ENCODE measurements around the gene DGKQ.

The DGKQ gene

DNA sequence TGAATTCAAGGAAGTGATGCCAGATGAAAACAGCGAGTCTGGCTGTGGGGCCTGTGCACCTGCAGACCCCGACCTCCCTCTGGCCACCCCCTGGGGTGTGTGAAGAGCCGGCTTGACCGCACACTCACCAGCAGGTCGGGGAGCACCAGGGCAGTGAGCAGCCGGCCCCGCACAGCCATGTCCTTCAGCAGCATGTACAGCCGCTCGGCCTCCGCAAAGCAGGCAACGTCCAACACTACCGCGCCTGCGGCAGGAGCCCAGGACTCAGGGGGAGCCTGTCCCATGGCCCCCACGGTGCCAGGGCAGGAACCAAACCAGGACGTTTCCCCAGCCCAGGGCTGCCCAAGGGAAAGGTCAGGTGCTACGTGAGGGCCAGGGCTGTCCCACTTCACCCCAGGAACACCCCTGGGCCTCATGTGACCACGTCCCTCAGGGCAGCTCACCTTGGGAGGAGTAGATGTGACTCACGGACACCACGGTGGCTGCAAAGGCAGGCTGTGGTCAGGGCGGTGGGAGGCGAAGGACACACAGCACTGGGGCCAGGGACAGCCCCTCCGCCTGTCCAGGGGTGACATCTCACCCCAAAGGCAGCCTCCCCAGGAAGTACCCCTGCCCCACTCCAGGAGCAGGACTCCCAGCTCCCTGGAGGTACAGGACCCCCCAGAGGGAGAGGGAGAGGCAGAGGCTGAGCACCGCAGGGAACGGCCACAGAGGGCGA, 8.2 kb downstream of the DGKQ start:
- TF ChIP-seq EZH2phosphoT487 (conservative IDR thresholded peaks at IDR 0.05; ENCODE audit: low read length): no peak
- TF ChIP-seq, protein P1, sequence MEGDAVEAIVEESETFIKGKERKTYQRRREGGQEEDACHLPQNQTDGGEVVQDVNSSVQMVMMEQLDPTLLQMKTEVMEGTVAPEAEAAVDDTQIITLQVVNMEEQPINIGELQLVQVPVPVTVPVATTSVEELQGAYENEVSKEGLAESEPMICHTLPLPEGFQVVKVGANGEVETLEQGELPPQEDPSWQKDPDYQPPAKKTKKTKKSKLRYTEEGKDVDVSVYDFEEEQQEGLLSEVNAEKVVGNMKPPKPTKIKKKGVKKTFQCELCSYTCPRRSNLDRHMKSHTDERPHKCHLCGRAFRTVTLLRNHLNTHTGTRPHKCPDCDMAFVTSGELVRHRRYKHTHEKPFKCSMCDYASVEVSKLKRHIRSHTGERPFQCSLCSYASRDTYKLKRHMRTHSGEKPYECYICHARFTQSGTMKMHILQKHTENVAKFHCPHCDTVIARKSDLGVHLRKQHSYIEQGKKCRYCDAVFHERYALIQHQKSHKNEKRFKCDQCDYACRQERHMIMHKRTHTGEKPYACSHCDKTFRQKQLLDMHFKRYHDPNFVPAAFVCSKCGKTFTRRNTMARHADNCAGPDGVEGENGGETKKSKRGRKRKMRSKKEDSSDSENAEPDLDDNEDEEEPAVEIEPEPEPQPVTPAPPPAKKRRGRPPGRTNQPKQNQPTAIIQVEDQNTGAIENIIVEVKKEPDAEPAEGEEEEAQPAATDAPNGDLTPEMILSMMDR (IDR thresholded peaks at IDR 0.05; ENCODE audit: insufficient read depth, low read length, poor library complexity, severe bottlenecking): no peak
- H3K4me3 ChIP-seq (ENCODE audit: insufficient read depth, low read length, poor library complexity, severe bottlenecking): no peak overlapping the region
- no peaks in the 10 kb centered on the region for H3K27me3 ChIP-seq (ENCODE audit: low read length)
- no peak overlapping the region for H3K9ac ChIP-seq (ENCODE audit: low read length)
- no peaks in the 10 kb centered on the region for H3K36me3 ChIP-seq (ENCODE audit: low read length)
- no peaks in the 10 kb centered on the region for H3K9me3 ChIP-seq (ENCODE audit: insufficient read depth, low read length)
- H3K9me2 ChIP-seq (replicated peaks; ENCODE audit: insufficient read depth, low read length): no peaks in the 10 kb centered on the region
- H3K27ac ChIP-seq (ENCODE audit: low read depth, low read length): no peak overlapping the region
- no peaks in the 10 kb centered on the region for H4K20me1 ChIP-seq (ENCODE audit: low read depth, low read length)
- H2AFZ ChIP-seq (ENCODE audit: low read depth, low read length, severe bottlenecking): no peak overlapping the region
- no peaks in the 10 kb centered on the region for H3F3A ChIP-seq (ENCODE audit: insufficient read depth)
- H3K4me2 ChIP-seq (ENCODE audit: low read depth, low read length, poor library complexity, severe bottlenecking): no peak overlapping the region
- no peaks in the 10 kb centered on the region for H3K79me2 ChIP-seq (ENCODE audit: insufficient read depth, low read length)

DNA sequence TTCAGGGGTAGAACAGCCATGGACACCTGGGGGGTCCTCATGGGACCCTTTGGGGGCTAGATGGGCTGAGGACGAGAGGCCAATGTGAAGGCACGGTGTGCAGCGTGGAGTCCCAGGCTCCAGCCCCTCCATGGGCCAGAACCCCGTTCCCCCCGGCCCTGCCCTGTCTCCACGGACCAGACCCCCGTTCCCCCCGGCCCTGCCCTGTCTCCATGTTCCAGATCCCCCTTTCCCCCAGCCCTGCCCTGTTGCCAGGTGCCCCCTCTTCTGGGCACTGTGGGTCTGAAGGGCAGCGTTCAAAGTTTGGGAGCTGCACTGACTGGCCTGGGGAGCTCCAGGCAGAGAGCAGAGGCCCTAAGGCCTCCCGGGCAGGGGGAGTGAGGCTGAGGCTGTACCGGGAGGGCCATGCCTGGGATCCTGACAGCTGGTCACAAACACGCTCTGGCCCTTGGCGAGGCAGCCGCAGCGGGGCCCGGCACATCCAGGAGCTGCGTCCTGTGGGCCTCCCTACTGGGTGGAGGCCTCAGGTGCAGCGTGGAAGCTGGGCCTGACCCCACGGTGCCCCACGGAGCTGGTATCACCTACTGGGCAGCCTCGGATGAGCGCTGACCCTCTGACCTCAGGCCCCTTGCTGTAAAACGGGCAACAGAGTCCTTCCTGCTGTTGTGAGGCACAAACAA, 8.9 kb downstream of the DGKQ start:
- Histone ChIP-seq H3K27ac (ENCODE audit: low read depth, low read length) (no peak overlapping the region), H2AFZ (ENCODE audit: low read depth, low read length, severe bottlenecking) (no peak overlapping the region)

DNA sequence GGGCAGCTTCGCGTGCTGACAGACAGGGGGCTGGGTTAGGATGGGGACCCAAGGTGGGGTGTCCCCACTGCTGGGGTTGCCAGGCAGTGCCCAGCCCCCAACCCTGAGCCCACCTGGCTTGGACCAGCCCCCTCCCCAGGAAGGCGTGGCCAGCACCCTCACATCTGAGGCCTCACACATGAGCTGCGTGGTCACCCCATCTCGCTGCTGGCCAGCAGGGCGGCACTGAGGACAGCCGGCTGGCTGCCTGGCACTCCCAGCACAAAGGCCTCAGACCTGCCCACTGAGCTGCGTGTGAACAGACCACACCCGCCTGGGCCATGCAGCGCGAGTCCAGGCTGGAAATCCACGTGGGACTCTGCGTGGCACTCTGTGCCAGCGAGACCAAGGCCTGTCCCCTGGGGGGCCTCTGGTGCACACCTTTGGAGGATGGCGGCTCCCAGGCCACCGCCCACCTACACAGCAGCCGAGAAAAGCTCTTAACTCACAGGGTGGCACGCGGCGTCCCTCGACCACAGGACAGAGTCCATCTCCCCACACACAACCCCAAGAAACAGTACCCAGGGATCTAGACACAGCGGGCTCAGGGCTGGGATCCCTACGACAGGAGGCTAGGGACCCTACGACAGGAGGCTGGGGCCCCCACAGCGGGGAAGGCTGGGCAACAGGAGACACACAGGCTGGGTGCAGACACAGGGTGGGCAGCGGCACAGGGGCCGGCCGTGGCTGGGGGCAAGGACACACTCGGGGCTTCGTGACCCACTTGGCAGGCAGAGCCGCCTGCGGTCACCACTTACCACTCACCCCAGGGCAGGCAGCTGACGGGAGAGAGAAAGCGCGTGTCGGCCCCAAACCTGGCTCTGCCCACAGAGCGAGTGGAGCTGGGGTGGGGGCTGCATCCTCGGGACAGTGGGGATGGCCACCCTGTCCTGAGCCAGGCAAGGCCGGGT, 9.8 kb downstream of the DGKQ start:
- Histone ChIP-seq H3K27ac (ENCODE audit: low read depth, low read length) (no peak overlapping the region), H3K36me3 (ENCODE audit: low read length) (no peaks in the 10 kb centered on the region)

More for the DNA sequence above, 8.9 kb downstream of the DGKQ start:
- Histone ChIP-seq H3F3A (ENCODE audit: insufficient read depth) (no peaks in the 10 kb centered on the region), H3K9me3 (ENCODE audit: insufficient read depth, low read length) (no peaks in the 10 kb centered on the region), H3K27me3 (ENCODE audit: low read length) (no peaks in the 10 kb centered on the region), H4K20me1 (ENCODE audit: low read depth, low read length) (no peaks in the 10 kb centered on the region), H3K79me2 (ENCODE audit: insufficient read depth, low read length) (no peaks in the 10 kb centered on the region), H3K9ac (ENCODE audit: low read length) (no peak overlapping the region), H3K9me2 (replicated peaks; ENCODE audit: insufficient read depth, low read length) (no peaks in the 10 kb centered on the region), H3K4me3 (ENCODE audit: insufficient read depth, low read length, poor library complexity, severe bottlenecking) (no peak overlapping the region), H3K36me3 (ENCODE audit: low read length) (no peaks in the 10 kb centered on the region), H3K4me2 (ENCODE audit: low read depth, low read length, poor library complexity, severe bottlenecking) (no peak overlapping the region)
- TF ChIP-seq EZH2phosphoT487 (conservative IDR thresholded peaks at IDR 0.05; ENCODE audit: low read length): no peak
- TF ChIP-seq, protein P1 (IDR thresholded peaks at IDR 0.05; ENCODE audit: insufficient read depth, low read length, poor library complexity, severe bottlenecking): no peak

More for the DNA sequence above, 9.8 kb downstream of the DGKQ start:
- no peaks in the 10 kb centered on the region for H4K20me1 ChIP-seq (ENCODE audit: low read depth, low read length)
- no peak overlapping the region for H3K4me2 ChIP-seq (ENCODE audit: low read depth, low read length, poor library complexity, severe bottlenecking)
- H3K9me2 ChIP-seq (replicated peaks; ENCODE audit: insufficient read depth, low read length): no peaks in the 10 kb centered on the region
- H3K9ac ChIP-seq (ENCODE audit: low read length): no peak overlapping the region
- no peaks in the 10 kb centered on the region for H3K9me3 ChIP-seq (ENCODE audit: insufficient read depth, low read length)
- TF ChIP-seq, protein P1 (IDR thresholded peaks at IDR 0.05; ENCODE audit: insufficient read depth, low read length, poor library complexity, severe bottlenecking): no peak
- TF ChIP-seq EZH2phosphoT487 (conservative IDR thresholded peaks at IDR 0.05; ENCODE audit: low read length): no peak
- H3K27me3 ChIP-seq (ENCODE audit: low read length): no peaks in the 10 kb centered on the region
- H3K4me3 ChIP-seq (ENCODE audit: insufficient read depth, low read length, poor library complexity, severe bottlenecking): no peak overlapping the region
- no peaks in the 10 kb centered on the region for H3F3A ChIP-seq (ENCODE audit: insufficient read depth)
- no peak overlapping the region for H2AFZ ChIP-seq (ENCODE audit: low read depth, low read length, severe bottlenecking)
- no peaks in the 10 kb centered on the region for H3K79me2 ChIP-seq (ENCODE audit: insufficient read depth, low read length)

All from SU-DHL-6 (cell line).